ENCODE measurements around the gene S1PR4. TPM values are rescaled to one million over a fixed set of nuclear protein-coding genes. Genes with fewer than 3 reads are reported as not detected.

S1PR4 gene
- total RNA-seq, 1 experiment from 2014 or later: not detected

DNA sequence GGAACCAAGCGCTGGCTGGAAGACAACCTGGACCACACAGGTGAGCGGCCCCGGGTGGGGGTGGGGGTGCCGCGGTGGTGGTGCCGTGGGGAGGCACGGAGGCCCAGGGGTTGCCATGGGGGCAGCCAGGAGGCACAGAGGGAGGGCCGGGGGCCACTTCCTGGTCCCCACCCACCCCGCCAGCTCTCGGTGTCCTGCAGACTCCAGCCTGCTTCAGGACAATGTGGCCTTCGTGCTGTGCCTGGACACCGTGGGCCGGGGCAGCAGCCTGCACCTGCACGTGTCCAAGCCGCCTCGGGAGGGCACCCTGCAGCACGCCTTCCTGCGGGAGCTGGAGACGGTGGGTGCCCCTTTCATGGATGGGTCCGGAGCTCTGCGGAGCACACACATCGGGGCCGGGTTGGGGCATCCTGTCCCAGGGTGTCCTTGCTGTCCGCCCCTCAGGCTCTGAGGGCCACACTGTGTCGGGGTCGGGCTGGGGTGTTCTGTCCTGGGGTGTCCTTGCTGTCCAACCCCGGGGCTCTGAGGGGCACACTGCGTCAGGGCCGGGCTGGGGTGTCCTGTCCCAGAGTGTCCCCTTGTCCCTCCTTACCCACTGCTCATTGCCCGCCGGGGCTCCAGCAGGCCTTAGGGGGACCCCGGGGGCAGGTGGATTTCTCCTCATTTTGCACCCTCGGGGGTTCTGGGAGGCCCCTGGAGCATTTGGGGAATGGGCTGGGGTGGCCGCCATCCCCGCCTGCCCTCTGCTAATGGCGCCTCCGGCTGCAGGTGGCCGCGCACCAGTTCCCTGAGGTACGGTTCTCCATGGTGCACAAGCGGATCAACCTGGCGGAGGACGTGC, 25.5 kb downstream of the S1PR4 start:
- Histone ChIP-seq H3K4me3 (ENCODE audit: low read depth, low read length) (no peak overlapping the region), H3K27me3 (replicated peaks; ENCODE audit: control insufficient read depth, insufficient read depth, low read length) (no peaks in the 10 kb centered on the region), H3K4me1 (no peaks in the 10 kb centered on the region), H3K9me3 (no peaks in the 10 kb centered on the region), H3K36me3 (ENCODE audit: control insufficient read depth, insufficient read depth, low read length) (no peaks in the 10 kb centered on the region)
- intact Hi-C loops (cut with micrococcal nuclease; ENCODE audit: unreplicated experiment): no loop called here
- TF ChIP-seq, protein P1, sequence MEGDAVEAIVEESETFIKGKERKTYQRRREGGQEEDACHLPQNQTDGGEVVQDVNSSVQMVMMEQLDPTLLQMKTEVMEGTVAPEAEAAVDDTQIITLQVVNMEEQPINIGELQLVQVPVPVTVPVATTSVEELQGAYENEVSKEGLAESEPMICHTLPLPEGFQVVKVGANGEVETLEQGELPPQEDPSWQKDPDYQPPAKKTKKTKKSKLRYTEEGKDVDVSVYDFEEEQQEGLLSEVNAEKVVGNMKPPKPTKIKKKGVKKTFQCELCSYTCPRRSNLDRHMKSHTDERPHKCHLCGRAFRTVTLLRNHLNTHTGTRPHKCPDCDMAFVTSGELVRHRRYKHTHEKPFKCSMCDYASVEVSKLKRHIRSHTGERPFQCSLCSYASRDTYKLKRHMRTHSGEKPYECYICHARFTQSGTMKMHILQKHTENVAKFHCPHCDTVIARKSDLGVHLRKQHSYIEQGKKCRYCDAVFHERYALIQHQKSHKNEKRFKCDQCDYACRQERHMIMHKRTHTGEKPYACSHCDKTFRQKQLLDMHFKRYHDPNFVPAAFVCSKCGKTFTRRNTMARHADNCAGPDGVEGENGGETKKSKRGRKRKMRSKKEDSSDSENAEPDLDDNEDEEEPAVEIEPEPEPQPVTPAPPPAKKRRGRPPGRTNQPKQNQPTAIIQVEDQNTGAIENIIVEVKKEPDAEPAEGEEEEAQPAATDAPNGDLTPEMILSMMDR (IDR thresholded peaks at IDR 0.05; ENCODE audit: insufficient read depth in 1 of 2, low read depth in 1 of 2, low read length in 1 of 2, severe bottlenecking in 1 of 2, unreplicated experiment in 1 of 2): no peak
- no peak overlapping the region for H3K4me3 Mint-ChIP-seq (ENCODE audit: unreplicated experiment)
- peaks cover 12% of the 10 kb centered on the region for H3K36me3 Mint-ChIP-seq (ENCODE audit: insufficient read depth, unreplicated experiment)
- H3K27ac Mint-ChIP-seq (ENCODE audit: unreplicated experiment): no peak overlapping the region
- H3K9me3 Mint-ChIP-seq (ENCODE audit: unreplicated experiment): no peaks in the 10 kb centered on the region
- no peaks in the 10 kb centered on the region for H3K4me1 Mint-ChIP-seq (ENCODE audit: low read depth, unreplicated experiment)
- BruUV-seq (replicated peaks): no TSS peak
- ChIA-PET POLR2A (no interaction called here), CTCF (no interaction called here)
- DNase-seq: no peak
- H3K27me3 Mint-ChIP-seq (ENCODE audit: insufficient read depth, unreplicated experiment): no peaks in the 10 kb centered on the region

DNA sequence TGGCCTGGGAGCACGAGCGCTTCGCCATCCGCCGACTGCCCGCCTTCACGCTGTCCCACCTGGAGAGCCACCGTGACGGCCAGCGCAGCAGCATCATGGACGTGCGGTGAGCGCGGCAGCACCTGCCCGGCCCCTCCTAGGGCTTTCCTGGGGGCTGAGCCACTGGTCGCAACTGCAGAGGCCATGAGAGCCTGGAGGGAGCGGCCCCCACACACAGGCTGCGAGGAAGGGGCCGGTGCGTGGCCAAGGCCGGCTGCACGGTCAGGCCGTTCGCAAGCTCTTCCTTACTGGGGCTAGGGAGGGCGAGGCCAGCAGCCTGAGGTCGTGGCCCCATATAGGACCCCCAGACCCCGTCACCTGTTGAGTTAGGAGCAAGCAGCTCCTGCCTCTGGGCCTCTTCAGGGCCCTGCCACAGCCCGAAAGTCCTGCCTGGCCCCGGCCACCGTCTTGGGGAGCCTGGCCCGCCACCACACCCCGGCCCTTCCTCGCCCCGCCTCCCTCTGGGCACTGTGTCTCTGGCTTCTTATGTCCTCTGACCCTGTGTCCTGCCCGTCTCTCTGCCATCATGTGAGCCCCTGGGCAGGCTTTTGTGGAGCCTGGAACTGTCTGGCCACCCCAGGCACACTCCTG, 26.2 kb downstream of the S1PR4 start:
- H3K27ac Mint-ChIP-seq (ENCODE audit: unreplicated experiment): no peak overlapping the region
- no peaks in the 10 kb centered on the region for H3K9me3 Mint-ChIP-seq (ENCODE audit: unreplicated experiment)
- TF ChIP-seq, protein P1 (IDR thresholded peaks at IDR 0.05; ENCODE audit: insufficient read depth in 1 of 2, low read depth in 1 of 2, low read length in 1 of 2, severe bottlenecking in 1 of 2, unreplicated experiment in 1 of 2): no peak
- no peaks in the 10 kb centered on the region for H3K4me1 Mint-ChIP-seq (ENCODE audit: low read depth, unreplicated experiment)
- intact Hi-C loops (cut with micrococcal nuclease; ENCODE audit: unreplicated experiment): no loop called here
- Histone ChIP-seq H3K9me3 (no peaks in the 10 kb centered on the region), H3K4me1 (no peaks in the 10 kb centered on the region), H3K4me3 (ENCODE audit: low read depth, low read length) (no peak overlapping the region), H3K36me3 (ENCODE audit: control insufficient read depth, insufficient read depth, low read length) (no peaks in the 10 kb centered on the region), H3K27me3 (replicated peaks; ENCODE audit: control insufficient read depth, insufficient read depth, low read length) (no peaks in the 10 kb centered on the region)
- ChIA-PET POLR2A (no interaction called here), CTCF (no interaction called here)
- peaks cover 17% of the 10 kb centered on the region for H3K36me3 Mint-ChIP-seq (ENCODE audit: insufficient read depth, unreplicated experiment)
- BruUV-seq (replicated peaks): no TSS peak
- no peak for DNase-seq
- no peak overlapping the region for H3K4me3 Mint-ChIP-seq (ENCODE audit: unreplicated experiment)
- no peaks in the 10 kb centered on the region for H3K27me3 Mint-ChIP-seq (ENCODE audit: insufficient read depth, unreplicated experiment)

DNA sequence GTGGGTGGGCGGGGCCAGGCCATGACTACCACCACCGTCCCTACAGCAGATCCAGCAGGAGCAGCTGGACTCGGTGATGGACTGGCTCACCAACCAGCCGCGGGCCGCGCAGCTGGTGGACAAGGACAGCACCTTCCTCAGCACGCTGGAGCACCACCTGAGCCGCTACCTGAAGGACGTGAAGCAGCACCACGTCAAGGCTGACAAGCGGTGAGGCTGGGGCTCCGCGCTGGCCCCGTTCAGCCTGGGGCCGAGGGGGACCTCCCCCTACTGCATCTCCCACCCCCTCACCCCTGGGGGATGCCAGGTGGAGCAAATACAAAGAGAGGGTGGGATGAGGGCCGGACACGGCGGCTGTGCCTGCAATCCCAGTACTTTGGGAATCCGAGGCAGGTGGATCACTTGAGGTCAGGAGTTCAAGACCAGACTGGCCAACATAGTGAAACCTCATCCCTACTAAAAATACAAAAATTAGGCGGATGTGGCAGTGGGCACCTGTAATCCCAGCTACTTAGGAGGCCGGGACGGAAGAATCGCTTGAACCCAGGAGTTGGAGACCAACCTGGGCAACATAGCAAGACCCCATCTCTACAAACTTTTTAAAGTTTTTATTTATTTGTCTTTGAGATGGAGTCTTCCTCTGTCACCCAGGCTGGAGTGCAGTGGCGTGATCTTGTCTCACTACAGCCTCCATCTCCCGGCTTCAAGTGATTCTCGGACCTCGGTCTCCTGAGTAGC, 27.8 kb downstream of the S1PR4 start:
- no peak overlapping the region for H3K4me3 Mint-ChIP-seq (ENCODE audit: unreplicated experiment)
- no peaks in the 10 kb centered on the region for H3K36me3 ChIP-seq (ENCODE audit: control insufficient read depth, insufficient read depth, low read length)
- no peaks in the 10 kb centered on the region for H3K9me3 ChIP-seq
- no peak overlapping the region for H3K27ac Mint-ChIP-seq (ENCODE audit: unreplicated experiment)
- no peaks in the 10 kb centered on the region for H3K27me3 Mint-ChIP-seq (ENCODE audit: insufficient read depth, unreplicated experiment)
- POLR2A ChIA-PET: no interaction called here
- H3K4me1 ChIP-seq: no peaks in the 10 kb centered on the region
- no TSS peak for BruUV-seq (replicated peaks)
- no peak overlapping the region for H3K4me3 ChIP-seq (ENCODE audit: low read depth, low read length)
- H3K36me3 Mint-ChIP-seq (ENCODE audit: insufficient read depth, unreplicated experiment): peaks cover 25% of the 10 kb centered on the region
- TF ChIP-seq, protein P1 (IDR thresholded peaks at IDR 0.05; ENCODE audit: insufficient read depth in 1 of 2, low read depth in 1 of 2, low read length in 1 of 2, severe bottlenecking in 1 of 2, unreplicated experiment in 1 of 2): no peak
- no peak for DNase-seq
- intact Hi-C loops (cut with micrococcal nuclease; ENCODE audit: unreplicated experiment): no loop called here
- H3K4me1 Mint-ChIP-seq (ENCODE audit: low read depth, unreplicated experiment): no peaks in the 10 kb centered on the region
- no peaks in the 10 kb centered on the region for H3K9me3 Mint-ChIP-seq (ENCODE audit: unreplicated experiment)
- CTCF ChIA-PET: no interaction called here
- H3K27me3 ChIP-seq (replicated peaks; ENCODE audit: control insufficient read depth, insufficient read depth, low read length): no peaks in the 10 kb centered on the region
